ENCODE data around the gene MYCBPAP.

Gene MYCBPAP

GRCh38 chr17:50535407-50535806, 27.2 kb downstream of the MYCBPAP start:
- Histone ChIP-seq H2AFZ (ENCODE audit: low read length) (no peak overlapping the region), H4K20me1 (ENCODE audit: insufficient read depth, low read length) (no peaks in the 10 kb centered on the region), H3K4me3 (ENCODE audit: low read length) (no peak overlapping the region), H3K27me3 (replicated peaks; ENCODE audit: insufficient read depth, low read length) (peaks cover 74% of the 10 kb centered on the region), H3K9me2 (replicated peaks; ENCODE audit: insufficient read depth, low read length) (no peaks in the 10 kb centered on the region), H3K9ac (ENCODE audit: low read length) (no peak overlapping the region), H3K79me2 (ENCODE audit: low read length) (no peaks in the 10 kb centered on the region), H3K9me3 (replicated peaks; ENCODE audit: insufficient read depth, low read length) (no peaks in the 10 kb centered on the region), H3K36me3 (replicated peaks; ENCODE audit: insufficient read depth, low read length) (no peaks in the 10 kb centered on the region), H3K27ac (ENCODE audit: low read length) (no peak overlapping the region), H3F3A (ENCODE audit: insufficient read depth, low read length) (no peaks in the 10 kb centered on the region), H3K4me2 (ENCODE audit: low read depth, low read length) (no peak overlapping the region), H3K4me1 (ENCODE audit: low read length) (peaks cover 5% of the 10 kb centered on the region; the same call in 1 of the 2 replicates)
- DNase-seq = no peak
- TF ChIP-seq EZH2phosphoT487 (IDR thresholded peaks at IDR 0.05; ENCODE audit: low read length) (no peak), CTCF (IDR thresholded peaks at IDR 0.05; ENCODE audit: low read length) (no peak), EZH2 (optimal IDR thresholded peaks at IDR 0.05; ENCODE audit: low read depth, low read length) (no peak)

GRCh38 chr17:50536683-50537646, 28.7 kb downstream of the MYCBPAP start:
- H3K9me3 ChIP-seq (replicated peaks; ENCODE audit: insufficient read depth, low read length) = no peaks in the 10 kb centered on the region
- no peak overlapping the region for H3K27ac ChIP-seq (ENCODE audit: low read length)
- H3K9ac ChIP-seq (ENCODE audit: low read length) = no peak overlapping the region
- no peaks in the 10 kb centered on the region for H4K20me1 ChIP-seq (ENCODE audit: insufficient read depth, low read length)
- H3K4me2 ChIP-seq (ENCODE audit: low read depth, low read length) = no peak overlapping the region
- no peaks in the 10 kb centered on the region for H3K9me2 ChIP-seq (replicated peaks; ENCODE audit: insufficient read depth, low read length)
- peaks cover 5% of the 10 kb centered on the region; the same call in 1 of the 2 replicates for H3K4me1 ChIP-seq (ENCODE audit: low read length)
- no peak for DNase-seq
- H3K27me3 ChIP-seq (replicated peaks; ENCODE audit: insufficient read depth, low read length) = peaks cover 64% of the 10 kb centered on the region
- no peaks in the 10 kb centered on the region for H3F3A ChIP-seq (ENCODE audit: insufficient read depth, low read length)
- H3K4me3 ChIP-seq (ENCODE audit: low read length) = no peak overlapping the region
- no peak overlapping the region for H2AFZ ChIP-seq (ENCODE audit: low read length)
- H3K79me2 ChIP-seq (ENCODE audit: low read length) = no peaks in the 10 kb centered on the region
- TF ChIP-seq EZH2phosphoT487 (IDR thresholded peaks at IDR 0.05; ENCODE audit: low read length) (no peak), CTCF (IDR thresholded peaks at IDR 0.05; ENCODE audit: low read length) (no peak), EZH2 (optimal IDR thresholded peaks at IDR 0.05; ENCODE audit: low read depth, low read length) (no peak)
- H3K36me3 ChIP-seq (replicated peaks; ENCODE audit: insufficient read depth, low read length) = no peaks in the 10 kb centered on the region

- TF ChIP-seq CTCF (IDR thresholded peaks at IDR 0.05; ENCODE audit: low read length) = no peak
- TF ChIP-seq EZH2phosphoT487 (IDR thresholded peaks at IDR 0.05; ENCODE audit: low read length) = no peak
- no peak for TF ChIP-seq EZH2 (optimal IDR thresholded peaks at IDR 0.05; ENCODE audit: low read depth, low read length)
- Histone ChIP-seq H3K4me2 (ENCODE audit: low read depth, low read length) (no peak overlapping the region), H3K36me3 (replicated peaks; ENCODE audit: insufficient read depth, low read length) (no peaks in the 10 kb centered on the region), H3K9me3 (replicated peaks; ENCODE audit: insufficient read depth, low read length) (no peaks in the 10 kb centered on the region), H3K9me2 (replicated peaks; ENCODE audit: insufficient read depth, low read length) (no peaks in the 10 kb centered on the region), H3K4me1 (ENCODE audit: low read length) (peaks cover 9% of the 10 kb centered on the region; the same call in 1 of the 2 replicates), H4K20me1 (ENCODE audit: insufficient read depth, low read length) (no peaks in the 10 kb centered on the region), H2AFZ (ENCODE audit: low read length) (no peak overlapping the region), H3K27ac (ENCODE audit: low read length) (no peak overlapping the region), H3F3A (ENCODE audit: insufficient read depth, low read length) (no peaks in the 10 kb centered on the region), H3K9ac (ENCODE audit: low read length) (no peak overlapping the region), H3K4me3 (ENCODE audit: low read length) (no peak overlapping the region), H3K27me3 (replicated peaks; ENCODE audit: insufficient read depth, low read length) (peaks cover 55% of the 10 kb centered on the region), H3K79me2 (ENCODE audit: low read length) (no peaks in the 10 kb centered on the region)
- no peak for DNase-seq
Measured at GRCh38 chr17:50537721-50538548, 29.7 kb downstream of the MYCBPAP start.
